Effector memory CD4-positive, alpha-beta T cell (primary cell): ENCODE results near the gene WDSUB1.

ENCODE experiments used
- DNase-seq, 3 donors: peaks; one replicate each; pipeline ENCODE4 v3.0.0-alpha.2; 2020
- H3K27ac ChIP-seq: 2 replicates; pipeline ENCODE4 v1.7.0; 2013; ENCODE audit warnings: mild to moderate bottlenecking, low read length, moderate library complexity; ENCODE audit not compliant: insufficient read depth, poor library complexity, severe bottlenecking
- H3K27me3 ChIP-seq: replicated peaks from 2 replicates; pipeline ENCODE4 v1.7.0; 2013; ENCODE audit warnings: mild to moderate bottlenecking, low read length; ENCODE audit not compliant: insufficient read depth, control insufficient read depth, poor library complexity, severe bottlenecking
- H3K36me3 ChIP-seq: 2 replicates; pipeline ENCODE4 v1.7.0; 2013; ENCODE audit warnings: mild to moderate bottlenecking, low read length, moderate library complexity; ENCODE audit not compliant: control insufficient read depth, insufficient read depth
- H3K4me1 ChIP-seq: 2 replicates; pipeline ENCODE4 v1.7.0; 2013; ENCODE audit warnings: low read length, mild to moderate bottlenecking; ENCODE audit not compliant: control insufficient read depth, insufficient read depth, poor library complexity, severe bottlenecking
- H3K4me3 ChIP-seq: 2 replicates; pipeline ENCODE4 v1.7.0; 2013; ENCODE audit warnings: low read length, low read depth, mild to moderate bottlenecking; ENCODE audit not compliant: insufficient read depth, poor library complexity, severe bottlenecking
- H3K9me3 ChIP-seq: 2 replicates; pipeline ENCODE4 v1.7.0; 2013; ENCODE audit warnings: mild to moderate bottlenecking, low read length, moderate library complexity; ENCODE audit not compliant: control insufficient read depth

The WDSUB1 gene

DNA sequence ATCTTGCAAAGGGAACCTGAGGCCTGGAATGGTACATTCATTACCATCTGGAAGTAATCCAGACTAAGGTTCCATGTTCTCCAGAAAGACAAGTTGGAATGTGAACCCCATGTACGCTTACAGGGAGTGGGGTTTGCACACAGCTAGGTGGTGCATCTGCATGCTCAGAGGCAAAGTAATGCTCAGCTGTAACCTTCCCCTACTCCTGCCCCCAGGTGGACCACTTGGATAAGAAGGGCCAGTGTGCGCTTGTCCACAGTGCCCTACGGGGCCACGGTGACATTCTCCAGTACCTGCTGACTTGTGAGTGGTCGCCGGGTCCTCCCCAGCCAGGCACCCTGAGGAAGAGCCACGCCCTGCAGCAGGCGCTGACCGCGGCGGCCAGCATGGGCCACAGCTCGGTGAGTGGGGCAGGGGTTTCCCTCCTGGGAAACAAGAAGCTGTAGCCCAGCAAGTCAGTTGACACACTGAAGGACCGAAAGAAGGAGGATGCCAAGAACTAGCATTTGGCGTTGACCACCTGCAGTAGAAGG is 90.0 kb downstream of the WDSUB1 start:
- H3K9me3 ChIP-seq: no peaks in the 10 kb centered on the region
- DNase-seq: no peak
- H3K4me1 ChIP-seq: peaks cover 4% of the 10 kb centered on the region
- no peak overlapping the region for H3K27ac ChIP-seq
- no peaks in the 10 kb centered on the region for H3K36me3 ChIP-seq
- no peak overlapping the region for H3K4me3 ChIP-seq
- no peaks in the 10 kb centered on the region for H3K27me3 ChIP-seq

DNA sequence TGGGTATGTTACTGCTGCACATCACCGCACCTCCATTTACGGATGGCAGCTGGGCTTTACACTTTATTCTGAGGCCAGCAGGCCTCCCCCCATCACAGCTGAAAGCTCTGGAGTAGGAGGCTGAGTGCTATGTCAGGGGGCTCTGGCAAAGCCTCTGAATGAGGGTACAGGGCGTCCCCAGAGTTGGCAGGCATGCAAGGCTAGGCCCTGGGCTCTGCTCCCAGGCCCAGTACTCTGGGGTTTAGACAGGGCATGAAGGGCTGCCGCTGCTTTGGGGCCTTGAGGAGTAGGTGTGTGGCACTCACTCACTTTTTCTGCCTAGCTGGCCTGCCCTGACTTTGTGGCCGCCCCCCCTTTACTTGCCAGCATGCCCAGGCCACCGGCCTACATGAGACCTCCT is 90.8 kb downstream of the WDSUB1 start:
- Histone ChIP-seq H3K27me3 (no peaks in the 10 kb centered on the region), H3K9me3 (no peaks in the 10 kb centered on the region), H3K27ac (no peak overlapping the region), H3K4me3 (no peak overlapping the region), H3K4me1 (no peaks in the 10 kb centered on the region), H3K36me3 (no peaks in the 10 kb centered on the region)
- no peak for DNase-seq

DNA sequence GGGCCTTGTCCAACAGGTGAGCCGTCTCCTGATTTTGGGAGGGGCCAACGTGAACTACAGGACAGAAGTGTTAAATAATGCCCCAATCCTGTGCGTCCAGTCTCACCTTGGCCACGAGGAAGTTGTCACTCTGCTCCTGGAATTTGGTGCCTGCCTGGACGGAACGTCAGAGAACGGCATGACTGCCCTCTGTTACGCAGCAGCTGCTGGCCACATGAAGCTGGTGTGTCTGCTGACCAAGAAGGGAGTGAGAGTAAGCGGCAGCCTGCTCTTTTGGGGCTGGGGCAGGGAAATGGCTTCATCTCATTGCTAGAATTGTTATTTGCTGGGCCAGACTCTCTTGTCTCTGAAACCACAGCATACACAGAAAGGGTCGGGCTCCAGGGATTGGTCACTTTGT is 92.3 kb downstream of the WDSUB1 start:
- DNase-seq: no peak
- Histone ChIP-seq H3K4me1 (no peaks in the 10 kb centered on the region), H3K27ac (no peak overlapping the region), H3K9me3 (no peaks in the 10 kb centered on the region), H3K36me3 (no peaks in the 10 kb centered on the region), H3K4me3 (no peak overlapping the region), H3K27me3 (no peaks in the 10 kb centered on the region)

DNA sequence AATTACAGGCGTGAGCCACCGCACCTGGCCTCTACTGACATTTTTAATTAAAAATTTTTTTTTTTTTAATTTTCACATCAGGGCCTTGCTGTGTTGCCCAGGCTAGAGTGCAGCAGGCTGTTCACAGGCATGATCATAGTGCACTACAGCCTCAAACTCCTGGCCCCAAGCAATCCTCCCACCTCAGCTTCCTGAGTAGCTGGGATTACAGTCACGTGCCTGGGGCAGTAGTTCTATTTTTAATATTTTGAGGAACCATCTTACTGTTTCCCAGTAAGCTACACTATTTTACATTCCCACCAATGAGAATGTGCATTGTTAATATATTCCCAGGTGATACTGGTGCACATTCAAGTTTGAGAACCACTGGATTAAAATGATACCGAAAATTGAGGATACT is 92.7 kb downstream of the WDSUB1 start:
- Histone ChIP-seq H3K27me3 (no peaks in the 10 kb centered on the region), H3K36me3 (no peaks in the 10 kb centered on the region), H3K4me1 (no peaks in the 10 kb centered on the region), H3K9me3 (no peaks in the 10 kb centered on the region), H3K27ac (no peak overlapping the region), H3K4me3 (no peak overlapping the region)
- no peak for DNase-seq

DNA sequence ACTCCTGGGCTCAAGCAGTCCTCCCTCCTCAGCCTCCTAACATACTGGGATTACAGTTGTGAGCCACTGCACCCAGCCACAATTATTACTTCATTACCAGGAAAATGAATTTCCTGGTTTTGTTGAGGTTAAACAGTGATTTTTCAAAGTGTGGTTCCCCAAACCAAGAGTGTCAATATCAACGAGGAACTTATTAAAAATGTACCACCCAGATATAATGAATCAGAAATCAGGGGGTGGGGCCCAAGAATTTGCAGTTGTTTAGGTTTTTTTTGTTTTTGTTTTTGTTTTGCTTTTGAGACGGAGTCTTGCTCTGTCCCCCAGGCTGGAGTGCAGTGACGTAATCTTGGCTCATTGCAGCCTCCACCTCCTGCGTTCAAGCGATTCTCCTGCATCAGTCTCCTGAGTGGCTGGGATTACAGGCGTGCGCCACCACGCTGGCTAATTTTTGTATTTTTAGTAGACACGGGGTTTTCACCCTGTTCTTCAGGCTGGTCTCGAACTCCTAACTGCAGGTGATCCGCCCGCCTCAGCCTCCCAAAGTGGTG is 94.1 kb downstream of the WDSUB1 start:
- no peaks in the 10 kb centered on the region for H3K27me3 ChIP-seq
- no peaks in the 10 kb centered on the region for H3K4me1 ChIP-seq
- H3K9me3 ChIP-seq: no peaks in the 10 kb centered on the region
- H3K4me3 ChIP-seq: no peak overlapping the region
- no peak for DNase-seq
- H3K27ac ChIP-seq: no peak overlapping the region
- H3K36me3 ChIP-seq: no peaks in the 10 kb centered on the region

DNA sequence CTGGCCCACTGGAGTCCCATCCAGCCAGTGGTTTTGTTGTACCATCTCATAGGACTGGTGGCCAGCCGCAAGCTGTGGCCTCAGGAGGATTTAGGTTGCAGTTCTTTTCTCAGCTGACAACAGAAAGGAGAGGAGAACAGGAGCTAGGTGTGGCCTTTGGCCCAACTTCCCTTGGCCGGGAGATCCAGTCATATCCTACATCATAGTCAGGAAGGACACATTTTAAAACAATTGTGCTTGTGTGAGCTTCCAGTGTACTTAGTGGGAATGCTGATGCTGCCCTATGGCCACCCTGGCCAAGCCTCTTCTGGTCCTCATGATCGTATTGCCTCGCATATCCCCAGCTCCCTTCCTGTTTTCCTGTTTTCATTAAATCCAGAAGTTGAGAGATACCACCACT is 98.1 kb downstream of the WDSUB1 start:
- no peak for DNase-seq
- Histone ChIP-seq H3K9me3 (no peaks in the 10 kb centered on the region), H3K27ac (no peak overlapping the region), H3K4me3 (no peak overlapping the region), H3K36me3 (no peaks in the 10 kb centered on the region), H3K4me1 (no peaks in the 10 kb centered on the region), H3K27me3 (no peaks in the 10 kb centered on the region)

DNA sequence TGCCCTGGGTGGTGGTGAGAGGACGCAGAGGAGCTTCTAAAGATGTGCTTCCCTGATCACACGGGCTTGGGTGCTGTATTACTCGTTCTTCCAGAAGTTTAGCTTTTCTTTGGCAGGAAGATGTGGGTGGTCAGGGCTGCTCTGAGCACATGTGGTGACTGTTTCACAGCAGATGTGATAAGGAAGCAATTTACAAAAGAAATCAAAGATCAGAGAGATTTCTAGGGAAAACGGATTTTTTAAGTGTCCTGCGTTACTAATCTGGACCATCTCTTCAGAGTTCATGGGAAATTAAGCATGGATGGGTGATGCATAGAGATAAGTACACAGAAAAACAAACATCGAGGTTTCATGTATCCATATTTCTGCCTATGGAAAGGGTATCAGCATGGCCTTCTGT is 99.4 kb downstream of the WDSUB1 start:
- H3K27me3 ChIP-seq: no peaks in the 10 kb centered on the region
- no peak overlapping the region for H3K4me3 ChIP-seq
- DNase-seq: no peak
- H3K36me3 ChIP-seq: no peaks in the 10 kb centered on the region
- no peak overlapping the region for H3K27ac ChIP-seq
- H3K9me3 ChIP-seq: no peaks in the 10 kb centered on the region
- no peaks in the 10 kb centered on the region for H3K4me1 ChIP-seq

DNA sequence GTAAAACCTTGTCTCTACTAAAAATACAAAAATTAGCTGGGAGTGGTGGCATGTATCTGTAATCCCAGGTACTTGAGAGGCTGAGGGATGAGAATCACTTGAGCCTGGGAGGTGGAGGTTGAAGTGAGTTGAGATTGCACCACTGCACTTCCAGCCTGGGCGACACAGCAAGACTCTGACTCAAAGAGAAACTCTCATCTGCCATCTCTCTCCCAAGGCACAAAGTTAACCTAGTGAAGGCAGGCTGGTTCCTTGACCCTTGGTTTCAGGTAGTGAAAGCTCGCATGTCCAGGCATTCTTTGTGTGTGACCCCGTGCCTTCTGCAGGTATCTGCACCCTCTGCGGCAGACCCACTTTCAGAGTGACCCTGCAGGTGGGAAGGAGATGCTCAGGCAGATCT is 100.0 kb downstream of the WDSUB1 start:
- no peak for DNase-seq
- no peak overlapping the region for H3K4me3 ChIP-seq
- H3K9me3 ChIP-seq: no peaks in the 10 kb centered on the region
- H3K27ac ChIP-seq: no peak overlapping the region
- H3K36me3 ChIP-seq: no peaks in the 10 kb centered on the region
- H3K27me3 ChIP-seq: no peaks in the 10 kb centered on the region
- no peaks in the 10 kb centered on the region for H3K4me1 ChIP-seq
